Fibroblast of mammary gland (primary cell): ENCODE data around the gene SEMA6A.

Experiments
- DNase-seq: peaks from one replicate; pipeline ENCODE4 v3.0.0-alpha.2; 2010; ENCODE audit warnings: low read depth
- H3K4me3 ChIP-seq: 2 replicates; pipeline ENCODE4 v1.5.1; 2011; ENCODE audit warnings: low read depth, mild to moderate bottlenecking, low read length, moderate library complexity; ENCODE audit not compliant: control insufficient read depth
- CTCF ChIP-seq: conservative IDR thresholded peaks from 2 replicates; pipeline ENCODE4 v1.5.1; 2011; ENCODE audit warnings: low read depth, low read length, inconsistent platforms; ENCODE audit not compliant: control insufficient read depth, insufficient read depth

SEMA6A gene

GRCh38 chr5:116518423-116518822, 56.2 kb downstream of the SEMA6A start:
- TF ChIP-seq CTCF: no peak

GRCh38 chr5:116517488-116517887, 57.1 kb downstream of the SEMA6A start:
- DNase-seq: no peak
- TF ChIP-seq CTCF: no peak
- no peak overlapping the region for H3K4me3 ChIP-seq

More at GRCh38 chr5:116518423-116518822, 56.2 kb downstream of the SEMA6A start:
- DNase-seq: no peak
- H3K4me3 ChIP-seq: no peak overlapping the region

GRCh38 chr5:116516021-116516420, 58.6 kb downstream of the SEMA6A start:
- no peak overlapping the region for H3K4me3 ChIP-seq
- DNase-seq: no peak
- no peak for TF ChIP-seq CTCF

- no peak overlapping the region for H3K4me3 ChIP-seq
- TF ChIP-seq CTCF: no peak
- no peak for DNase-seq
These were observed 60.1 kb downstream of the SEMA6A start for GRCh38 chr5:116514421-116514970.

- DNase-seq: no peak
- H3K4me3 ChIP-seq: no peak overlapping the region
- no peak for TF ChIP-seq CTCF
These were observed 64.1 kb downstream of the SEMA6A start for GRCh38 chr5:116510517-116510916.

GRCh38 chr5:116509483-116510244, 65.0 kb downstream of the SEMA6A start:
- DNase-seq: no peak
- no peak overlapping the region for H3K4me3 ChIP-seq
- no peak for TF ChIP-seq CTCF
